HTERT RPE-1 (cell line): Measurements from ENCODE around the gene ZNF48.
"Not testable (repeated sequence)": the region's sequence is repeated elsewhere in the genome, so short reads cannot be mapped to it uniquely, and the experiment has no call there.

ENCODE experiments used
- in situ Hi-C: fragments of 300-500 bp; cut with MboI; formaldehyde crosslinking; loops from 4 replicates; pipeline ENCODE4 v1.14.3; 2020; ENCODE audit warnings: low sequenced_read_pairs

Gene ZNF48

GRCh38 chr16:30377050-30377811 lies 18.0 kb upstream of the ZNF48 start:
- in situ Hi-C loops = no loop called here

DNA sequence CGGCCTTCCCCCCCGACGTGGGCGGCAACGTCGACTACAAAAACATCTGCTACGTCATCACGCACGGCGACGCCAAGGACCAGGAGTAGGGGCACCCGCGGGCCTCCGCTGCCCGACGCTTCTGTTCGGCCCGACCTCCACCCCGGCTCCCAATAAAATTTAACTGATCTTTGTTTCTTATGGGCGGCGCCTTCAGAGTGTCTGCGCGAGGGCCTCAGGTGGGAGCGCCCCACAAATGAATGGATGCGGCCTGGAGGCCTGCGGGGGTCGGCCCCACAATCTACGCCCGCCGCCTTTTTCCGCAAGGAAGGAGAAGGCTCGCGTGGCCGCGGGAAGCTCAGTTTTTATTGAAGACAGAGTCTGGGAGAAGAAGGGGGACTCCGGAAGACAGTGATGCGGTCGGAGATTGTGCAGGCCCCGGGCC lies 17.4 kb upstream of the ZNF48 start:
- in situ Hi-C loops = no loop called here

GRCh38 chr16:30378236-30379157 lies 16.7 kb upstream of the ZNF48 start:
- in situ Hi-C loops = no loop called here

DNA sequence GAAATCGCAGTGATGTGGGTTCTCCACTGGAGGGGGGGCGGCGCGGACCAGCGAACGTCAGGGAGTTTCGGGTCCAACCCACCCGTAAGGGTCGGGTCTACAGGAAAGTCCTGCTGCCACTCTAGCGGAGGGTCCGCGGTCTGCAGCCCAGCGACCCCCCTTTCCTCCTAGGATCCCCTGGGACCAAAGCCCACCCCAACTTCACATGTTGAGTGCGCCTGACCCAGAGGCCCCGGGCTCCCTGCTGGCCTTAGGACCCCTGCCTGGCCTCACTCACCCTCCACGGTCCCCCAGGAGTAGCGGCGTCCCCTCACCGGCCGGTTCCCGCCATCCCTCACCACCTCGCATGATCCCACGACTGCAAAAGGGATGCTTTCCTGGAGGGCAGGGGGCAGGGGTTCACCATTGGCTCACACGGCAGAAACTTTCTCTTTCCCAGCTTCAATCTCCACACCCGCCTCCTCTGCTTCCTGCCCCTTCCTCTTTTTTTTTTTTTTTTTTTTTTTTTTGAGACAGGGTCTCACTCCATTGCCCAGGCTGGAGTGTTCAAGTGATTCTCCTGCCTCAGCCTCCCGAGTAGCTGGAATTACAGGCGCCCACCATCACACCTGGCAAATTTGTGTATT lies 15.9 kb upstream of the ZNF48 start:
- in situ Hi-C loops = no loop called here

- in situ Hi-C loops = no loop called here
Observed at GRCh38 chr16:30380072-30380802, 15.0 kb upstream of the ZNF48 start.

DNA sequence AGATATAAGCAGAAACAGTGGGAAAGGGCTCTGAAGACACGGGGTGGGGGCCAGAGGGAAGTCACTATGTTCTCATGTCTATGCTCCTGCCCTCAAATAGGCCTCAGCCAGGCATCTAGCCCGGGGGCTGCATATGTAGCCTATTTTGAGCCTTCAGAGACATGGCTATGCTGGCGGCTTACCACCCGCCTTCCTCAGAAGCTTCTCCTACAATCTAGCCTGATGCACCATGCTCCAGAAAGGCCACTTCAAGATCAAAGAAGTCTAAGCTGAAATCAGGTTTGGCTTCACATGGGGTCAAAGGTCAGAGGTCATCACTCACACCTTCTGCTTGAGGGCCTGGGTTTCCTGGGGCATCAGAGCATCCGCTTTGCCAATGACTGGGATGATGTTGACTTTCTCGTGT lies 14.4 kb upstream of the ZNF48 start:
- in situ Hi-C loops = no loop called here

- in situ Hi-C loops = no loop called here
Observed at GRCh38 chr16:30381291-30382041, 13.8 kb upstream of the ZNF48 start.

DNA sequence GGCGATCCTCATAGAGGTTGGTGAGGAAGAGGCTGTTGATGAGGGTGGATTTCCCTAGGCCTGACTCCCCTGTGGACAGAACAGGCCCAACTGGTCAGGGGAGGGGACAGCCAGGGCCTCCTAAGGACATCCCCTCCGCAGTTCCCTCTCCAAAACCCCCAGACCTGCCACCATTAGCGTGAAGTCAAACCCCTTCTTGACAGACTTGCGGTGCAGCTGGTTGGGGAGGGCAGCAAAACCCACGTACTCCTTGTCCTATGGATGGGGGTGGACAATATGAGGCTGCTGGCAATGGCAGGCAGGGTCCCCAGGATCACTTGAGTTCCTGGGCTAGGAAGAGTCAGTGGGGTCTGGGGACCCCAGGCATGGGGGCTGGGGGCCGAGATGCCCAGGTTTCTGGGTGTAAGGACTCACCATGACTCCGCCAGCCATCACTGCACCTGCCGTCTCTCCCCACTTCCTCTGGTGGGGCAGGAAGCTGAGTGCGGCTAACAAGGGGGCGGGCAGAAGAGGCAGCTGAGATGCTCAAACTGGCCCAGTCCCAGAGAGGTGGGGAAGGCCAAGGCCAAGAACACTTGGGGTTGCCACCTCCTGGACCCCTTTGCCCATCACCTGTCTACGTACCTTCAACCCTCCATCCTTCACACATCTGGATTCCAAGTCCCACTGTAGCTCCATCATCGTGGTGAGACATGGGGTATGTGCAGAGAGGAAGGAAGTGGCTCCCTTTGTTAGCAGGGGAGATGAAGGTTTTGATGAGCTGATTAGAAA lies 12.9 kb upstream of the ZNF48 start, which contains the start of gene SEPTIN1:
Gene SEPTIN1, minus strand, starts transcription at position 451 of the 771 bp plus-strand sequence. Its CDS starts 19 bp downstream, at position 432.
- in situ Hi-C loops = no loop called here

GRCh38 chr16:30383521-30383920 lies 11.7 kb upstream of the ZNF48 start:
- in situ Hi-C loops = no loop called here

- in situ Hi-C loops = no loop called here
Observed at GRCh38 chr16:30394592-30395154, 547 bp upstream of the ZNF48 start.

DNA sequence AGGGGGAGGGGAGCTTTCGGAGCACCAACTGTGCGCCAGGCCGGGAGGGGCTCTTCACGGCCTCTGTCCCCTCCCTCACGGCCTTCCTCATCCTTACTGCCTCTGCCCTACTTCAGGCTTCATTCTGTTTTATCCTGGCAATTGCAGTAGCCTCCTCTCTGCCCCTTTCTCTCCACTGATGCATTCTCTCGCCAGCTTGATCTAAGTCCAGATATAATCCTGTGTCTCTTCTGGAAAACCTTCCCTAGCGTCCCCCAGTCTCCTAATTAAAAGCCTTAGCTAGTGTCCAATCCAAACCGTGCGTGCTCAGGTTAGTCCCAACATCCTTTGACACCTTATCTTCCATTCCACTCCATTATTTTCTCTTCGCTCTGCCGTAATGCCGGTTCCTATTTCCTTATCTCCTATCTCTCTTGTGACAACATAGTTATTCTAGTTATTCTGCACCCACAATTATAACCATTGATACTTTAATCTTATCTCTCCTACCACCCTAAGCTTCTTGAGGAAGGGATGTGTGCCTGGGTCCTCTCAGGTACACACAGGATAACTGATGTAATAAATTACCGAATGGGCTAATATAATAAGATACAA lies 869 bp downstream of the ZNF48 start:
- in situ Hi-C loops = no loop called here

- in situ Hi-C loops = not testable (repeated sequence)
Observed at GRCh38 chr16:30396627-30397026, 1.4 kb downstream of the ZNF48 start.

GRCh38 chr16:30397056-30397455 lies 1.8 kb downstream of the ZNF48 start:
- in situ Hi-C loops = no loop called here

DNA sequence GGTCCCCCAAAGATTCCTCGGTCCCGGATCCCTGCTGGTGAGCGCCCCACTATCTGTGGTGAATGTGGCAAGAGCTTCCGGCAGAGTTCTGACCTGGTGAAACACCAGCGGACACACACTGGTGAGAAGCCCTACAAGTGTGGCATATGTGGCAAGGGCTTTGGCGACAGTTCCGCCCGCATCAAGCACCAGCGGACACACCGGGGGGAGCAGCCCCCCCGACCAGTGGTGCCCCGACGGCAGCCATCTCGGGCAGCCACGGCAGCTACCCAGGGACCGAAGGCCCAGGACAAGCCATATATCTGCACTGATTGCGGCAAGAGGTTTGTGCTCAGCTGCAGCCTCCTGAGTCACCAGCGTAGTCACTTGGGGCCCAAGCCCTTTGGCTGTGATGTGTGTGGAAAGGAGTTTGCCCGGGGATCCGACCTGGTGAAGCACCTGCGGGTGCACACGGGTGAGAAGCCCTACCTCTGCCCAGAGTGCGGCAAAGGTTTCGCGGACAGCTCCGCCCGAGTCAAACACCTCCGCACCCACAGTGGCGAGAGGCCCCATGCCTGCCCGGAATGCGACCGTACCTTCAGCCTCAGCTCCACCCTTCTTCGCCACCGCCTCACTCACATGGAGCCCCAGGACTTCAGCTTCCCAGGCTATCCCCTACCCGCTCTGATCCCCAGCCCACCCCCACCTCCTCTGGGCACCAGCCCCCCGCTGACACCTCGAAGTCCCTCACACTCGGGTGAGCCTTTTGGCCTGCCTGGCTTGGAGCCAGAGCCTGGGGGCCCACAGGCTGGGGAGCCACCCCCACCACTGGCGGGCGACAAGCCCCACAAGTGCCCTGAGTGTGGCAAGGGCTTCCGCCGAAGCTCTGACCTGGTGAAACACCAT lies 2.8 kb downstream of the ZNF48 start:
- in situ Hi-C loops = no loop called here

- in situ Hi-C loops = no loop called here
Observed at GRCh38 chr16:30398661-30399434, 3.6 kb downstream of the ZNF48 start.

GRCh38 chr16:30399435-30400186 lies 4.4 kb downstream of the ZNF48 start:
- in situ Hi-C loops = no loop called here
